ENCODE measurements around the gene PDSS2.
"Not testable (repeated sequence)": the region's sequence is repeated elsewhere in the genome, so short reads cannot be mapped to it uniquely, and the experiment has no call there.

Gene PDSS2

GRCh38 chr6:107318100-107318736 is 141.1 kb downstream of the PDSS2 start:
- DNase-seq (peak; percentile 43), ATAC-seq (peak; percentile 77)
- no peak overlapping the region for H3K4me3 Mint-ChIP-seq
- no peaks in the 10 kb centered on the region for H3K27me3 Mint-ChIP-seq
- no peak overlapping the region for H3K27ac Mint-ChIP-seq
- no peaks in the 10 kb centered on the region for H3K9me3 Mint-ChIP-seq
- peaks cover 15% of the 10 kb centered on the region for H3K4me1 Mint-ChIP-seq
- H3K36me3 Mint-ChIP-seq (ENCODE audit: low read depth): no peaks in the 10 kb centered on the region

DNA sequence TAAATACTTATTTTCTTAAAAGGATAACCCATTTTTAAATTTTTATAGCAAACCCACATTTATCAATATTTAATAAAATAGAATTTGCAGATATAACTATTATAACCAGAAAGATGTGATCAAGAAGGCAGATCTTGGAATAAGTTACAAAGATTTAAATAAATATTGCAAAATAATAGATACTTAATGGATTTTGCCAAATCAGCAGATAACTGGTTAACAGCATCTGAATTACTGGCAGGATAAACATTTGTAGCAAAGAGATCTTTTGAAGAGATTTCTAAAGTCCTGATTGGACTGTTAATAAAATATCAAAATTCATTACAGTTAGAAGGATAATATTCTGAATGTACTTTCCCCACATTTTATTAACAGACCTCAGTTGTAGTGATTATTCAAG is 144.2 kb downstream of the PDSS2 start:
- ATAC-seq: no peak
- H3K4me1 Mint-ChIP-seq: no peaks in the 10 kb centered on the region
- DNase-seq: no peak
- H3K9me3 Mint-ChIP-seq: no peaks in the 10 kb centered on the region
- H3K27me3 Mint-ChIP-seq: no peaks in the 10 kb centered on the region
- H3K4me3 Mint-ChIP-seq: no peak overlapping the region
- H3K27ac Mint-ChIP-seq: no peak overlapping the region
- H3K36me3 Mint-ChIP-seq (ENCODE audit: low read depth): no peaks in the 10 kb centered on the region

DNA sequence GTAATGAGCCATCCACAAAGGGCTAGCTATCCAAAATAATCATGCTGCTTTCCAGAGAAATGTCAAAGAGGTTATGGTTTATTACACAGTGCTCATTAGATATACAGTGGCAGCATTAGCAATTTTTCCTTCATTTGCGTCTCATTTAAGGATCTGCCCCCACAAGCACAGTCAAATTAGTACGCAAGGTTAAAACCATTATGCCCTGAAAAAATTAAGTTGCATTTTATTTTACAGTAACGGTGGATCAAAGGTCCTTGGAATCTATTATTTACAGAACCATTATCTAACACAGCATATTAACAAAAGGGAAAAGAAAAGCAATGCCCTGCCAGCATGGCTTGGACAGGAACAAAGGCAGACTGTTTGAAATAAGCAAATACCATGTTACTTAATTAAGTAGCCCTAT is 144.8 kb downstream of the PDSS2 start:
- Mint-ChIP-seq H3K27me3 (no peaks in the 10 kb centered on the region), H3K4me1 (no peaks in the 10 kb centered on the region), H3K27ac (no peak overlapping the region), H3K4me3 (no peak overlapping the region), H3K36me3 (ENCODE audit: low read depth) (no peaks in the 10 kb centered on the region), H3K9me3 (no peaks in the 10 kb centered on the region)
- ATAC-seq (no peak), DNase-seq (no peak)

GRCh38 chr6:107313776-107314175 is 145.6 kb downstream of the PDSS2 start:
- Mint-ChIP-seq H3K27me3 (no peaks in the 10 kb centered on the region), H3K4me1 (no peaks in the 10 kb centered on the region), H3K36me3 (ENCODE audit: low read depth) (no peaks in the 10 kb centered on the region), H3K27ac (no peak overlapping the region), H3K4me3 (no peak overlapping the region), H3K9me3 (no peaks in the 10 kb centered on the region)
- DNase-seq: no peak
- no peak for ATAC-seq

- ATAC-seq: no peak
- no peaks in the 10 kb centered on the region for H3K9me3 Mint-ChIP-seq
- no peaks in the 10 kb centered on the region for H3K4me1 Mint-ChIP-seq
- no peak for DNase-seq
- H3K27me3 Mint-ChIP-seq: no peaks in the 10 kb centered on the region
- H3K4me3 Mint-ChIP-seq: no peak overlapping the region
- H3K27ac Mint-ChIP-seq: no peak overlapping the region
- H3K36me3 Mint-ChIP-seq (ENCODE audit: low read depth): peaks cover 2% of the 10 kb centered on the region
These were observed 149.0 kb downstream of the PDSS2 start for GRCh38 chr6:107310362-107310761.

DNA sequence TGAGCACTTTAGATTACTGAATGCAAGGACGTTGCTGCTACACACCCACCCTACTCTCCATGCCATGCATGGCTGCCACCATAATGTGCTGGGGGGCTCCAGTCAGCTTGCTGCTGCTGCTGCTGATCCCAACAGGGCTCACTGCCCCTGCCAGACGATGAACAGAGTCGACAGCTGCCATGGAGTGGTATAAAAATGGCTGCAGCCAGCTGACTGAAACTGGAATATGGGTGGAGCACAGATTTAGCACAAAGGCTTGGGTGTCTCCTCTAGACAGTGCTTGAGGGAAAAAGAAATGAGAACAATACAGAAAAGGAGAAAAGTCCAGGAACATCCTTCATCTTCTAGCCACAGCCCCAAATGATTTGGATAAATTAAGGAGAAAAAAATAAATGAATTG is 150.7 kb downstream of the PDSS2 start:
- Mint-ChIP-seq H3K27me3 (no peaks in the 10 kb centered on the region), H3K36me3 (ENCODE audit: low read depth) (peaks cover 2% of the 10 kb centered on the region), H3K27ac (no peak overlapping the region), H3K4me3 (no peak overlapping the region), H3K9me3 (no peaks in the 10 kb centered on the region), H3K4me1 (peaks cover 14% of the 10 kb centered on the region)
- DNase-seq (no peak), ATAC-seq (no peak)

DNA sequence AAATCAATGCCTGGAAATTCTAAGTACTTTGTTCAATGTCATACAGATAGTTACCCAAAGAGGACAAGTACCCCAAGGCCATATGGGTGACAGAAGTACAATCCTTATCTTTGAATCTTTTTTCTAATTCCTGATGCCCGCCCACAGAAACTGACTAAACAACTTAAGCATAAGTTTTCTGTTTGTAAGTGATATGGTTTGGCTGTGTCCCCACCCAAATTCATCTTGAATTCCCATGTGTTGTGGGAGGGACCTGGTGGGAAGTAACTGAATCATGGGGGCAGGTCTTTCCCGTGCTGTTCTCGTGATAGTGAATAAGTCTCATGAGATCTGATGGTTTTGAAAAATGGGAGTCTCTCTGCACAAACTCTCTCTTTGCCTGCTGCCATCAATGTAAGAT is 153.4 kb downstream of the PDSS2 start:
- H3K36me3 Mint-ChIP-seq (ENCODE audit: low read depth); DNase-seq: not testable (repeated sequence)

GRCh38 chr6:107305391-107305790 is 154.0 kb downstream of the PDSS2 start:
- Mint-ChIP-seq H3K27me3 (no peaks in the 10 kb centered on the region), H3K9me3 (no peaks in the 10 kb centered on the region), H3K4me3 (no peak overlapping the region), H3K4me1 (peaks cover 14% of the 10 kb centered on the region), H3K36me3 (ENCODE audit: low read depth) (peaks cover 2% of the 10 kb centered on the region), H3K27ac (no peak overlapping the region)
- ATAC-seq (no peak), DNase-seq (no peak)

More for the DNA sequence above, 153.4 kb downstream of the PDSS2 start:
- not testable (repeated sequence) for ATAC-seq, H3K9me3 Mint-ChIP-seq, H3K4me3 Mint-ChIP-seq, H3K27ac Mint-ChIP-seq, H3K27me3 Mint-ChIP-seq
- peaks cover 14% of the 10 kb centered on the region for H3K4me1 Mint-ChIP-seq

- Mint-ChIP-seq H3K9me3 (no peaks in the 10 kb centered on the region), H3K4me1 (peaks cover 14% of the 10 kb centered on the region), H3K27me3 (no peaks in the 10 kb centered on the region), H3K27ac (peak overlapping the region; percentile 55), H3K36me3 (ENCODE audit: low read depth) (peaks cover 2% of the 10 kb centered on the region), H3K4me3 (no peak overlapping the region)
- DNase-seq (peak; percentile 33), ATAC-seq (peak; percentile 88)
These were observed 154.8 kb downstream of the PDSS2 start for GRCh38 chr6:107304421-107305025.

DNA sequence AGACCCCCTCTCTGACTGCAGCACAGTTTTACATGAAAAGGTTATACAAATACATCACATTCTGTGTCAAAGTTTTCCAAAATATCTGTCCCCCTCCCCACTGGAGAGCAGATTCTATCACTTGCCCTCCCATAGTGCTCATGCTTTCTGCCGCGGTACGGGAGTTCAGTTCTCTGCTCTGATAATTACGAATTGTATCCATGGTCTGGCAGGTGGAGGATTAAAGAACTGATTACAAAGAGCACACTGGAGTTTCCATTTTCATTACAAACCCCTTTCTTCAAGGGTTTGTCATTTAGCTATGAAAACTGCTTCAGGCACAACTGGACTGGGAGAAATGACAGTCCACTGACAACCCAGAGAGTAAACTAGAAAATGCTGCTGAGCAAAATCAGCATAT is 166.0 kb downstream of the PDSS2 start:
- Mint-ChIP-seq H3K9me3 (no peaks in the 10 kb centered on the region), H3K27me3 (no peaks in the 10 kb centered on the region), H3K4me3 (no peak overlapping the region), H3K36me3 (ENCODE audit: low read depth) (no peaks in the 10 kb centered on the region), H3K27ac (no peak overlapping the region), H3K4me1 (no peaks in the 10 kb centered on the region)
- DNase-seq: no peak
- ATAC-seq: no peak

GRCh38 chr6:107292715-107293271 is 166.6 kb downstream of the PDSS2 start:
- no peak for ATAC-seq
- Mint-ChIP-seq H3K27ac (no peak overlapping the region), H3K4me1 (no peaks in the 10 kb centered on the region), H3K9me3 (no peaks in the 10 kb centered on the region), H3K36me3 (ENCODE audit: low read depth) (no peaks in the 10 kb centered on the region), H3K4me3 (no peak overlapping the region), H3K27me3 (no peaks in the 10 kb centered on the region)
- DNase-seq: no peak

GRCh38 chr6:107290491-107290890 is 168.9 kb downstream of the PDSS2 start:
- DNase-seq: no peak
- H3K27ac Mint-ChIP-seq: no peak overlapping the region
- H3K4me1 Mint-ChIP-seq: no peaks in the 10 kb centered on the region

DNA sequence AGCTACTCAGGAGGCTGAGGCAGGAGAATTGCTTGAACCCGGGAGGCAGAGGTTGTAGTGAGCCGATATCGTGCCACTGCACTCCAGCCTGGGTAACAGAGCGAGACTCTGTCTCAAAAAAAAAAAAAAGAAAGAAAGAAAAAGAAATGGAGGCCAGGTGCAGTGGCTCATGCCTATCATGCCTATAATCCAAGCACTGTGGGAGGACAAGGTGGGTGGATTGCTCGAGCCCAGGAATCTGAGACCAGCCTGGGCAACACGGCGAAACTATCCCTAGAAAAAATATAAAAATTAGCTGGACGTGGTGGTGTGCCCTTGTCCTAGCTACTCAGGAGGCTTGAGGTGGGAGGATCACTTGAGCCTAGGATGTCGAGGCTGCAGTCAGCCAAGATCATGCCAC is 170.1 kb downstream of the PDSS2 start:
- not testable (repeated sequence) for H3K27ac Mint-ChIP-seq; ATAC-seq; H3K4me1 Mint-ChIP-seq; DNase-seq; H3K36me3 Mint-ChIP-seq (ENCODE audit: low read depth); H3K9me3 Mint-ChIP-seq; H3K27me3 Mint-ChIP-seq; H3K4me3 Mint-ChIP-seq

More at GRCh38 chr6:107290491-107290890, 168.9 kb downstream of the PDSS2 start:
- no peaks in the 10 kb centered on the region for H3K9me3 Mint-ChIP-seq
- H3K27me3 Mint-ChIP-seq: no peaks in the 10 kb centered on the region
- no peaks in the 10 kb centered on the region for H3K36me3 Mint-ChIP-seq (ENCODE audit: low read depth)
- no peak overlapping the region for H3K4me3 Mint-ChIP-seq
- ATAC-seq: no peak

DNA sequence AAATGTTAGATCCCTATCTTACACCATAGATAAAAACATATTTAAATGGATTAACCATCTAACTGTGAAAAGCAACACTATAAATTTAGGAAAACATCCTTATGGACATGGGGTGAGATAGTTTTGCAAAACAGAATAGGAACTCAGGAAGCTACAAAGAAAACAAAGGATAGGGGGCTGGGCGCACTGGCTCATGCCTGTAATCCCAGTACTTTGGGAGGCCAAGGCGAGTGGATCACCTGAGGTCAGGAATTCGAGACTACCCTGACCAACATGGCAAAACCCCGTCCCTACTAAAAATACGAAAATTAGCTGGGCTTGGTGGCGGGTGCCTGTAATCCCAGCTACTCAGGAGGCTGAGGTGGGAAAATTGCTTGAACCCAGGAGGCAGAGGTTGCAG is 173.7 kb downstream of the PDSS2 start:
- not testable (repeated sequence) for H3K4me3 Mint-ChIP-seq; H3K36me3 Mint-ChIP-seq (ENCODE audit: low read depth); H3K27me3 Mint-ChIP-seq; H3K27ac Mint-ChIP-seq; ATAC-seq; H3K9me3 Mint-ChIP-seq; DNase-seq; H3K4me1 Mint-ChIP-seq

DNA sequence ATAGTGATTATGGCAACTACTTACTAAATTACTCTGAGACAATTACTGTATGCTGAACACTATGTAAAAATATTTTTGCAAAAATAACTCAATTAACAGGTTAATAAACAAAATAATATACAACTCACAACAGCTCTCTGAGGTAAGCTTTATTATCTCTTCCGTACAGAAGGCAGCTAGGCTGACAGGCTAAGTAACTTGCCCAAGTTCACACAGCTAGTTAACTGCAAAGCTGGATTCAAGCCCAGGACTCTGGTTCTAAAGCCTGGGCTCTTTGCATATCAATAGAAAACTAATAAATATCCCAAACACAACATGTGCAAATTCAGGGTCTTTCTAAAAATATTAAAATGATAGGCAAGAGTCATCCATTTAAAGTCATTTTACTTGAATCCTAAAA is 174.6 kb downstream of the PDSS2 start:
- no peaks in the 10 kb centered on the region for H3K9me3 Mint-ChIP-seq
- no peak overlapping the region for H3K4me3 Mint-ChIP-seq
- H3K4me1 Mint-ChIP-seq: no peaks in the 10 kb centered on the region
- no peak for DNase-seq
- H3K27ac Mint-ChIP-seq: no peak overlapping the region
- ATAC-seq: no peak
- no peaks in the 10 kb centered on the region for H3K27me3 Mint-ChIP-seq
- H3K36me3 Mint-ChIP-seq (ENCODE audit: low read depth): no peaks in the 10 kb centered on the region
